Activated CD4-positive, alpha-beta T cell treated with anti-CD3 and anti-CD28 coated beads for 1 hour (primary cell): Measurements from ENCODE around the gene TPPP2.
"Not testable (repeated sequence)": the region's sequence is repeated elsewhere in the genome, so short reads cannot be mapped to it uniquely, and the experiment has no call there.

Source experiments
- DNase-seq: peaks from one replicate; pipeline ENCODE4 v3.0.0-alpha.2; 2020

Gene TPPP2

GRCh38 chr14:21029917-21030316 lies at the start of gene TPPP2:
TSS of gene TPPP2 (plus strand) at chr14:21030217. CDS start at chr14:21030582, 365 bp downstream.
- no peak for DNase-seq

GRCh38 chr14:20980906-20981305 lies 49.1 kb upstream of the TPPP2 start:
- no peak for DNase-seq

GRCh38 chr14:20982646-20983369 lies 47.2 kb upstream of the TPPP2 start:
- DNase-seq = no peak

- not testable (repeated sequence) for DNase-seq
Measured at GRCh38 chr14:20985650-20986049, 44.4 kb upstream of the TPPP2 start.

- DNase-seq = no peak
Measured at GRCh38 chr14:20986811-20987210, 43.2 kb upstream of the TPPP2 start.

GRCh38 chr14:20988717-20989470 lies 41.1 kb upstream of the TPPP2 start:
- DNase-seq = no peak

- DNase-seq = no peak
Measured at GRCh38 chr14:20989471-20989786, 40.6 kb upstream of the TPPP2 start.

GRCh38 chr14:20989787-20990600 lies 40.0 kb upstream of the TPPP2 start, which contains the start of gene METTL17:
TSS of gene METTL17 (plus strand) at chr14:20989980. CDS start at chr14:20990003, 23 bp downstream.
- peak; percentile 71 for DNase-seq

- DNase-seq = no peak
Measured at GRCh38 chr14:20996521-20996920, 33.5 kb upstream of the TPPP2 start.

GRCh38 chr14:20997115-20997514 lies 32.9 kb upstream of the TPPP2 start:
- no peak for DNase-seq

GRCh38 chr14:20997564-20997963 lies 32.5 kb upstream of the TPPP2 start:
- DNase-seq = no peak

- DNase-seq = no peak
Measured at GRCh38 chr14:20998139-20998538, 31.9 kb upstream of the TPPP2 start.

- no peak for DNase-seq
Measured at GRCh38 chr14:20998674-20999366, 31.2 kb upstream of the TPPP2 start, which contains the start of gene SLC39A2. TSS of gene SLC39A2 (plus strand) at chr14:20999293. CDS start at chr14:20999447, 154 bp downstream.

- DNase-seq = no peak
Measured at GRCh38 chr14:20999591-20999990, 30.4 kb upstream of the TPPP2 start.

- no peak for DNase-seq
Measured at GRCh38 chr14:21001218-21001617, 28.8 kb upstream of the TPPP2 start.

GRCh38 chr14:21003788-21004346 lies 26.1 kb upstream of the TPPP2 start:
- no peak for DNase-seq

GRCh38 chr14:21009721-21010120 lies 20.3 kb upstream of the TPPP2 start:
- not testable (repeated sequence) for DNase-seq

- no peak for DNase-seq
Measured at GRCh38 chr14:21011136-21011535, 18.9 kb upstream of the TPPP2 start.

GRCh38 chr14:21014761-21015190 lies 15.2 kb upstream of the TPPP2 start:
- DNase-seq = peak; percentile 68

- no peak for DNase-seq
Measured at GRCh38 chr14:21015312-21015711, 14.7 kb upstream of the TPPP2 start.

- no peak for DNase-seq
Measured at GRCh38 chr14:21016413-21017190, 13.4 kb upstream of the TPPP2 start.
